Esophagus mucosa (tissue), 1 donor: Measurements from ENCODE around the gene EPB41L3. TPM values are rescaled to one million over a fixed set of nuclear protein-coding genes. Genes with fewer than 3 reads are reported as not detected.
"Not testable (repeated sequence)": the region's sequence is repeated elsewhere in the genome, so short reads cannot be mapped to it uniquely, and the experiment has no call there.

Experiments used
- ATAC-seq: fragments of 200-7000 bp; cut with Tn5 transposase; one replicate; pipeline ENCODE4 v1.9.1; 2020
- total RNA-seq: library from RNA; stranded (reverse); gene quantifications from one replicate; pipeline ENCODE4 v1.2.4, GENCODE V29; 2023
- donor health status: DM: yes; HTN: yes; CAD: no.

The EPB41L3 gene
- total RNA-seq, 1 donor from 2014 or later, result 16.3 TPM

- no peak for ATAC-seq
Measured at GRCh38 chr18:5530629-5531178, 13.1 kb downstream of the EPB41L3 start.

GRCh38 chr18:5529471-5529870 is 14.3 kb downstream of the EPB41L3 start:
- no peak for ATAC-seq

GRCh38 chr18:5527603-5528002 is 16.2 kb downstream of the EPB41L3 start:
- ATAC-seq, result no peak

GRCh38 chr18:5524660-5525059 is 19.1 kb downstream of the EPB41L3 start:
- no peak for ATAC-seq

GRCh38 chr18:5521000-5521399 is 22.8 kb downstream of the EPB41L3 start:
- ATAC-seq, result no peak

GRCh38 chr18:5520464-5520863 is 23.3 kb downstream of the EPB41L3 start:
- ATAC-seq, result no peak

- no peak for ATAC-seq
Measured at GRCh38 chr18:5519448-5520298, 24.1 kb downstream of the EPB41L3 start.

GRCh38 chr18:5518899-5519371 is 24.9 kb downstream of the EPB41L3 start:
- no peak for ATAC-seq

GRCh38 chr18:5518179-5518770 is 25.5 kb downstream of the EPB41L3 start:
- no peak for ATAC-seq

- no peak for ATAC-seq
Measured at GRCh38 chr18:5516841-5517240, 27.0 kb downstream of the EPB41L3 start.

- ATAC-seq, result no peak
Measured at GRCh38 chr18:5515011-5515784, 28.6 kb downstream of the EPB41L3 start.

- no peak for ATAC-seq
Measured at GRCh38 chr18:5513947-5514346, 29.9 kb downstream of the EPB41L3 start.

GRCh38 chr18:5512176-5512575 is 31.6 kb downstream of the EPB41L3 start:
- no peak for ATAC-seq

GRCh38 chr18:5511541-5511940 is 32.3 kb downstream of the EPB41L3 start:
- not testable (repeated sequence) for ATAC-seq

- no peak for ATAC-seq
Measured at GRCh38 chr18:5510135-5510846, 33.5 kb downstream of the EPB41L3 start.

- ATAC-seq, result no peak
Measured at GRCh38 chr18:5508821-5509220, 35.0 kb downstream of the EPB41L3 start.

- ATAC-seq, result no peak
Measured at GRCh38 chr18:5507756-5508155, 36.0 kb downstream of the EPB41L3 start.

- ATAC-seq, result no peak
Measured at GRCh38 chr18:5506174-5506573, 37.6 kb downstream of the EPB41L3 start.

GRCh38 chr18:5503740-5504139 is 40.1 kb downstream of the EPB41L3 start:
- ATAC-seq, result no peak

- no peak for ATAC-seq
Measured at GRCh38 chr18:5500158-5500939, 43.4 kb downstream of the EPB41L3 start.

GRCh38 chr18:5498452-5498851 is 45.3 kb downstream of the EPB41L3 start:
- no peak for ATAC-seq
